Brain microvascular endothelial cell (primary cell): ENCODE results near the gene SEC23A.
A peak's percentile ranks its signal among the peaks of the same experiment; 100 is the strongest.
"Not testable (repeated sequence)": the region's sequence is repeated elsewhere in the genome, so short reads cannot be mapped to it uniquely, and the experiment has no call there.

Experiments used
- DNase-seq: peaks from one replicate; pipeline ENCODE4 v3.0.0-alpha.2; 2020
- H3K27ac ChIP-seq: fragments of 250-450 bp; sonication (Bioruptor Pico); 2 replicates; pipeline ENCODE4 v1.5.1; 2020; ENCODE audit warnings: mild to moderate bottlenecking, moderate library complexity
- H3K27me3 ChIP-seq: fragments of 250-450 bp; sonication (Bioruptor Pico); replicated peaks from 2 replicates; pipeline ENCODE4 v1.5.1; 2020; ENCODE audit warnings: mild to moderate bottlenecking
- H3K36me3 ChIP-seq: fragments of 250-450 bp; sonication (Bioruptor Pico); replicated peaks from 2 replicates; pipeline ENCODE4 v1.5.1; 2020; ENCODE audit warnings: mild to moderate bottlenecking
- H3K4me3 ChIP-seq: 2 replicates; pipeline ENCODE4 v1.5.1; 2011; ENCODE audit warnings: low read depth, mild to moderate bottlenecking, control low read depth, low read length, moderate library complexity
- CTCF ChIP-seq: IDR thresholded peaks from 2 replicates; pipeline ENCODE4 v1.5.1; 2011; ENCODE audit warnings: low read depth, mild to moderate bottlenecking, moderate library complexity, low read length, control low read depth, inconsistent platforms; ENCODE audit errors: missing control alignments
- in situ Hi-C: cut with HindIII; loops from 2 replicates; pipeline ENCODE4 v1.10.0; 2017; ENCODE audit warnings: low sequenced_read_pairs, low pct_ligation_motif_present

The SEC23A gene

GRCh38 chr14:39025810-39026627 is 77.0 kb downstream of the SEC23A start:
- in situ Hi-C loops = no loop called here
- DNase-seq = peak; percentile 48
- Histone ChIP-seq H3K4me3 (no peak overlapping the region), H3K27me3 (no peaks in the 10 kb centered on the region), H3K36me3 (peaks cover 24% of the 10 kb centered on the region), H3K27ac (peak overlapping the region; percentile 8)
- no peak for TF ChIP-seq CTCF

- no peak for DNase-seq
- peaks cover 19% of the 10 kb centered on the region for H3K36me3 ChIP-seq
- in situ Hi-C loops = no loop called here
- H3K4me3 ChIP-seq = no peak overlapping the region
- no peak overlapping the region for H3K27ac ChIP-seq
- no peak for TF ChIP-seq CTCF
- H3K27me3 ChIP-seq = no peaks in the 10 kb centered on the region
Measured at GRCh38 chr14:39025250-39025809, 77.7 kb downstream of the SEC23A start.

GRCh38 chr14:39023939-39024871 is 78.8 kb downstream of the SEC23A start:
- no peak for TF ChIP-seq CTCF
- Histone ChIP-seq H3K27ac (no peak overlapping the region), H3K36me3 (peaks cover 7% of the 10 kb centered on the region), H3K27me3 (no peaks in the 10 kb centered on the region), H3K4me3 (no peak overlapping the region)
- no peak for DNase-seq
- in situ Hi-C loops = no loop called here

GRCh38 chr14:39017096-39018016 is 85.7 kb downstream of the SEC23A start:
- H3K36me3 ChIP-seq, in situ Hi-C loops, H3K27me3 ChIP-seq, DNase-seq, H3K27ac ChIP-seq, H3K4me3 ChIP-seq: not testable (repeated sequence)

- no peak overlapping the region for H3K4me3 ChIP-seq
- in situ Hi-C loops = no loop called here
- no peak for DNase-seq
- no peak for TF ChIP-seq CTCF
- no peaks in the 10 kb centered on the region for H3K27me3 ChIP-seq
- H3K27ac ChIP-seq = no peak overlapping the region
- peaks cover 10% of the 10 kb centered on the region for H3K36me3 ChIP-seq
Measured at GRCh38 chr14:39016733-39017095, 86.3 kb downstream of the SEC23A start.
